IMR-90 (cell line): ENCODE measurements around the gene TRIO. TPM values are rescaled to one million over a fixed set of nuclear protein-coding genes. Genes with fewer than 3 reads are reported as not detected.

Experiments
- ATAC-seq: fragments of 200-7000 bp; cut with Tn5 transposase; 2 replicates; pipeline ENCODE4 v1.9.1; 2020; ENCODE audit warnings: low read depth, mild to moderate bottlenecking, moderate library complexity
- BruUV-seq: library from RNA; stranded (reverse); fragments of 400-500 nt; replicated peaks from 2 replicates; lab custom pipeline; 2021; lab: Mats Ljungman, UMichigan
- CTCF ChIA-PET: fragments of 300-600 bp; formaldehyde crosslinking; extraction: SDS; loops from one replicate; lab custom pipeline; 2021; ENCODE audit warnings: antibody characterized with exemption; lab: Yijun Ruan, JAX
- POLR2A ChIA-PET: fragments of 300-600 bp; sonication (Branson Sonifier 250); formaldehyde crosslinking; loops from one replicate; lab custom pipeline; 2022; ENCODE audit warnings: antibody characterized with exemption; ENCODE audit not compliant: unreplicated experiment; lab: Charles Lee
- DNase-seq: peaks from one replicate; pipeline ENCODE4 v3.0.0; 2013
- H2AFZ ChIP-seq: replicated peaks from 2 replicates; pipeline ENCODE3; 2013; ENCODE audit warnings: low read length, mild to moderate bottlenecking; ENCODE audit not compliant: poor library complexity
- H2AK5ac ChIP-seq: 2 replicates; pipeline ENCODE4 v1.6.1; 2013; ENCODE audit warnings: low read depth, low read length, inconsistent platforms
- H2AK9ac ChIP-seq: replicated peaks from 2 replicates; pipeline ENCODE3; 2013; ENCODE audit warnings: mild to moderate bottlenecking, low read depth, low read length, moderate library complexity; ENCODE audit not compliant: poor library complexity
- H2BK120ac ChIP-seq: 2 replicates; pipeline ENCODE4 v1.6.1; 2013; ENCODE audit warnings: low read depth, low read length, inconsistent platforms
- H2BK15ac ChIP-seq: 3 replicates; pipeline ENCODE4 v1.6.1; 2013; ENCODE audit warnings: low read depth, low read length, inconsistent platforms
- H2BK20ac ChIP-seq: 2 replicates; pipeline ENCODE4 v1.6.1; 2013; ENCODE audit warnings: low read depth, mild to moderate bottlenecking, inconsistent platforms, low read length, moderate library complexity
- H2BK5ac ChIP-seq: 2 replicates; pipeline ENCODE4 v1.6.1; 2013; ENCODE audit warnings: mild to moderate bottlenecking, low read depth, low read length, inconsistent platforms; ENCODE audit not compliant: poor library complexity, severe bottlenecking
- H3K14ac ChIP-seq: replicated peaks from 2 replicates; pipeline ENCODE4 v1.6.1; 2013; ENCODE audit warnings: low read depth, low read length, inconsistent platforms
- H3K18ac ChIP-seq: 2 replicates; pipeline ENCODE4 v1.6.1; 2013; ENCODE audit warnings: low read depth, low read length, control low read depth
- H3K23ac ChIP-seq: 2 replicates; pipeline ENCODE4 v1.6.1; 2013; ENCODE audit warnings: low read depth, low read length, inconsistent platforms
- H3K27ac ChIP-seq: 2 replicates; pipeline ENCODE4 v1.5.1; 2013; ENCODE audit warnings: mild to moderate bottlenecking, control low read depth, low read length; ENCODE audit not compliant: insufficient read depth
- H3K27me3 ChIP-seq: 2 replicates; pipeline ENCODE4 v1.6.1; 2013; ENCODE audit warnings: low read length; ENCODE audit not compliant: control insufficient read depth, insufficient read depth
- H3K36me3 ChIP-seq: 2 replicates; pipeline ENCODE4 v1.6.1; 2013; ENCODE audit warnings: low read length, mixed read lengths; ENCODE audit not compliant: control insufficient read depth, insufficient read depth
- H3K4ac ChIP-seq: 2 replicates; pipeline ENCODE4 v1.6.1; 2013; ENCODE audit warnings: low read depth, low read length, inconsistent platforms
- H3K4me1 ChIP-seq: 2 replicates; pipeline ENCODE4 v1.6.1; 2013; ENCODE audit warnings: low read length, mixed read lengths; ENCODE audit not compliant: control insufficient read depth, insufficient read depth
- H3K4me2 ChIP-seq: 2 replicates; pipeline ENCODE4 v1.6.1; 2013; ENCODE audit warnings: low read depth, mild to moderate bottlenecking, control low read depth, low read length, moderate library complexity
- H3K4me3 ChIP-seq: 2 replicates; pipeline ENCODE4 v1.5.1; 2013; ENCODE audit warnings: low read depth, mild to moderate bottlenecking, control low read depth, low read length, moderate library complexity; ENCODE audit not compliant: insufficient read depth
- H3K56ac ChIP-seq: 2 replicates; pipeline ENCODE4 v1.6.1; 2013; ENCODE audit warnings: low read length, inconsistent platforms; ENCODE audit not compliant: insufficient read depth; ENCODE audit errors: extremely low read depth
- H3K79me1 ChIP-seq, 2 experiments: 2 replicates each; pipeline ENCODE4 v1.6.1; 2013; ENCODE audit warnings: low read length in 2 of 2, inconsistent platforms in 1 of 2, low read depth in 1 of 2
- H3K9ac ChIP-seq: 2 replicates; pipeline ENCODE4 v1.6.1; 2013; ENCODE audit warnings: low read depth, low read length, control low read depth
- H3K9me1 ChIP-seq: 2 replicates; pipeline ENCODE4 v1.6.1; 2013; ENCODE audit warnings: low read length, inconsistent platforms; ENCODE audit not compliant: insufficient read depth
- H3K9me3 ChIP-seq: 2 replicates; pipeline ENCODE4 v1.6.1; 2013; ENCODE audit warnings: low read length; ENCODE audit not compliant: control insufficient read depth, insufficient read depth
- H4K20me1 ChIP-seq: 2 replicates; pipeline ENCODE4 v1.6.1; 2013; ENCODE audit warnings: low read length, inconsistent platforms; ENCODE audit not compliant: insufficient read depth
- H4K5ac ChIP-seq: 2 replicates; pipeline ENCODE4 v1.6.1; 2013; ENCODE audit warnings: mild to moderate bottlenecking, low read depth, low read length, control low read depth
- H4K8ac ChIP-seq, 2 experiments: 2 replicates each; pipeline ENCODE4 v1.6.1; 2013; ENCODE audit warnings: low read depth in 2 of 2, low read length in 2 of 2, control low read depth in 1 of 2, inconsistent platforms in 1 of 2
- H4K91ac ChIP-seq: 2 replicates; pipeline ENCODE4 v1.6.1; 2013; ENCODE audit warnings: low read depth, low read length, inconsistent platforms; ENCODE audit not compliant: insufficient read depth
- BHLHE40 ChIP-seq: fragments of 150-350 bp; IDR thresholded peaks from 2 replicates; pipeline ENCODE4 v1.6.1; 2016; ENCODE audit warnings: mild to moderate bottlenecking, low read depth, low read length
- CEBPB ChIP-seq: IDR thresholded peaks from 2 replicates; pipeline ENCODE4 v1.6.1; 2012; ENCODE audit warnings: low read depth, low read length, improper control_type of control experiment
- CHD1 ChIP-seq: IDR thresholded peaks from 2 replicates; pipeline ENCODE4 v1.6.1; 2012; ENCODE audit warnings: low read depth, low read length, improper control_type of control experiment
- CTCF ChIP-seq: conservative IDR thresholded peaks from 2 replicates; pipeline ENCODE4 v1.5.1; 2012; ENCODE audit warnings: mild to moderate bottlenecking, low read depth, low read length, improper control_type of control experiment
- FOS ChIP-seq: fragments of 150-350 bp; IDR thresholded peaks from 2 replicates; pipeline ENCODE4 v1.6.1; 2016; ENCODE audit warnings: low read depth, low read length
- MAFK ChIP-seq: IDR thresholded peaks from 2 replicates; pipeline ENCODE4 v1.6.1; 2012; ENCODE audit warnings: low read depth, low read length, improper control_type of control experiment
- MAZ ChIP-seq: IDR thresholded peaks from 2 replicates; pipeline ENCODE4 v1.6.1; 2012; ENCODE audit warnings: low read depth, mild to moderate bottlenecking, low read length, improper control_type of control experiment, moderate library complexity, borderline replicate concordance
- MXI1 ChIP-seq: IDR thresholded peaks from 2 replicates; pipeline ENCODE4 v1.6.1; 2012; ENCODE audit warnings: low read depth, mild to moderate bottlenecking, low read length, moderate library complexity, borderline replicate concordance
- RAD21 ChIP-seq: IDR thresholded peaks from 2 replicates; pipeline ENCODE4 v1.6.1; 2012; ENCODE audit warnings: low read length, improper control_type of control experiment
- RCOR1 ChIP-seq: IDR thresholded peaks from 2 replicates; pipeline ENCODE4 v1.6.1; 2012; ENCODE audit warnings: mild to moderate bottlenecking, low read length, improper control_type of control experiment; ENCODE audit not compliant: insufficient replicate concordance
- SMC3 ChIP-seq: fragments of 150-350 bp; IDR thresholded peaks from 2 replicates; pipeline ENCODE4 v1.6.1; 2016; ENCODE audit warnings: low read depth, mild to moderate bottlenecking, antibody characterized with exemption, low read length, moderate library complexity
- USF2 ChIP-seq: fragments of 150-350 bp; IDR thresholded peaks from 2 replicates; pipeline ENCODE4 v1.6.1; 2017; ENCODE audit warnings: mild to moderate bottlenecking, antibody characterized with exemption, low read length, low read depth
- WGBS, 2 experiments: methylation state at CpG; one replicate each; pipeline versions ENCODE4 v1.1.5 to v1.1.7; 2013; ENCODE audit warnings: missing lambda C conversion rate in 2 of 2; ENCODE audit not compliant: insufficient read length in 1 of 2; ENCODE audit errors: extremely low coverage in 2 of 2; 5-methylcytosine and 5-hydroxymethylcytosine counted together
- dilution Hi-C: fragments of 300-500 bp; cut with HindIII; formaldehyde crosslinking; loops from one replicate; pipeline ENCODE4 v1.14.3; 2018; ENCODE audit warnings: low sequenced_read_pairs; ENCODE audit not compliant: unreplicated experiment
- in situ Hi-C: fragments of 300-500 bp; cut with MboI; formaldehyde crosslinking; loops from 3 replicates; pipeline ENCODE4 v1.14.3; 2019; ENCODE audit warnings: low sequenced_read_pairs, inconsistent platforms, mixed read lengths
- intact Hi-C: fragments of 100-400 bp; cut with micrococcal nuclease; formaldehyde crosslinking; loops from 2 replicates; pipeline ENCODE4 v1.10.0; 2022
- polyA plus RNA-seq, 3 experiments: library from polyadenylated mRNA; depleted of rRNA; stranded (reverse); fragments of >200 nt; gene quantifications; 2 replicates each; pipeline ENCODE4 v1.2.3, GENCODE V29; 2012; ENCODE audit warnings: low replicate concordance in 1 of 3
- total RNA-seq: library from RNA; depleted of rRNA; stranded (reverse); fragments of >200 nt; gene quantifications from 2 replicates; pipeline ENCODE4 v1.2.3, GENCODE V29; 2012
- TF ChIP-seq, protein P1 (sequence below): fragments of 150-350 bp; IDR thresholded peaks from 2 replicates; pipeline ENCODE4 v1.6.1; 2016; ENCODE audit warnings: low read depth, mild to moderate bottlenecking, low read length, moderate library complexity, borderline replicate concordance

Gene TRIO
- total and polyA plus RNA-seq, 2 of the 4 experiments (the other 2 are of a cell fraction), result 206 to 522 TPM

- ChIA-PET CTCF (no interaction called here), POLR2A (no interaction called here)
- no peak overlapping the region for H2BK5ac ChIP-seq
- H3K27ac ChIP-seq, result no peak overlapping the region
- no peak overlapping the region for H3K14ac ChIP-seq
- intact Hi-C loops, result no loop called here
- H3K9me3 ChIP-seq, result no peaks in the 10 kb centered on the region
- no peak for TF ChIP-seq USF2
- no peak for TF ChIP-seq RCOR1
- no peak for TF ChIP-seq BHLHE40
- TF ChIP-seq SMC3, result no peak
- TF ChIP-seq, protein P1, sequence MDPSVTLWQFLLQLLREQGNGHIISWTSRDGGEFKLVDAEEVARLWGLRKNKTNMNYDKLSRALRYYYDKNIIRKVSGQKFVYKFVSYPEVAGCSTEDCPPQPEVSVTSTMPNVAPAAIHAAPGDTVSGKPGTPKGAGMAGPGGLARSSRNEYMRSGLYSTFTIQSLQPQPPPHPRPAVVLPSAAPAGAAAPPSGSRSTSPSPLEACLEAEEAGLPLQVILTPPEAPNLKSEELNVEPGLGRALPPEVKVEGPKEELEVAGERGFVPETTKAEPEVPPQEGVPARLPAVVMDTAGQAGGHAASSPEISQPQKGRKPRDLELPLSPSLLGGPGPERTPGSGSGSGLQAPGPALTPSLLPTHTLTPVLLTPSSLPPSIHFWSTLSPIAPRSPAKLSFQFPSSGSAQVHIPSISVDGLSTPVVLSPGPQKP, result no peak
- TF ChIP-seq CTCF, result no peak
- TF ChIP-seq RAD21, result no peak
- TF ChIP-seq MAFK, result no peak
- TF ChIP-seq CEBPB, result no peak
- TF ChIP-seq CHD1, result no peak
- TF ChIP-seq MXI1, result no peak
- TF ChIP-seq MAZ, result no peak
- no peak for TF ChIP-seq FOS
- no peak overlapping the region for H2AFZ ChIP-seq
- no peak overlapping the region for H3K4me3 ChIP-seq
- H3K18ac ChIP-seq, result no peak overlapping the region
- no TSS peak for BruUV-seq
- peaks cover 62% of the 10 kb centered on the region for H3K36me3 ChIP-seq
- H4K5ac ChIP-seq, result no peak overlapping the region
- no peak overlapping the region for H3K4ac ChIP-seq
- no peak overlapping the region for H4K8ac ChIP-seq
- H4K91ac ChIP-seq, result no peak overlapping the region
- H4K20me1 ChIP-seq, result peaks cover 93% of the 10 kb centered on the region
- H2AK5ac ChIP-seq, result no peak overlapping the region
- ATAC-seq (no peak), DNase-seq (no peak)
- H3K9ac ChIP-seq, result no peak overlapping the region
- peaks cover 63 to 84% of the 10 kb centered on the region in 2 experiments for H3K79me1 ChIP-seq
- H2BK15ac ChIP-seq, result no peak overlapping the region
- H2BK120ac ChIP-seq, result no peak overlapping the region
- H3K27me3 ChIP-seq, result no peaks in the 10 kb centered on the region
- H2AK9ac ChIP-seq, result no peak overlapping the region
- WGBS, 2 experiments, result 80% methylated on average over 2 of the region's 14 CpGs; no CpG with 5 or more reads in 1 of the 2 experiments
- dilution Hi-C loops, result no loop called here
- peaks cover 28% of the 10 kb centered on the region for H3K9me1 ChIP-seq
- H2BK20ac ChIP-seq, result no peak overlapping the region
- in situ Hi-C loops, result no loop called here
- H3K4me1 ChIP-seq, result peaks cover 22% of the 10 kb centered on the region
- no peak overlapping the region for H3K56ac ChIP-seq
- H3K4me2 ChIP-seq, result no peak overlapping the region
- H3K23ac ChIP-seq, result no peak overlapping the region
These were observed 187.7 kb downstream of the TRIO start for GRCh38 chr5:14330729-14331385.
